ENCODE measurements around the gene PRR3.
"Not testable (repeated sequence)": the region's sequence is repeated elsewhere in the genome, so short reads cannot be mapped to it uniquely, and the experiment has no call there.

The PRR3 gene

DNA sequence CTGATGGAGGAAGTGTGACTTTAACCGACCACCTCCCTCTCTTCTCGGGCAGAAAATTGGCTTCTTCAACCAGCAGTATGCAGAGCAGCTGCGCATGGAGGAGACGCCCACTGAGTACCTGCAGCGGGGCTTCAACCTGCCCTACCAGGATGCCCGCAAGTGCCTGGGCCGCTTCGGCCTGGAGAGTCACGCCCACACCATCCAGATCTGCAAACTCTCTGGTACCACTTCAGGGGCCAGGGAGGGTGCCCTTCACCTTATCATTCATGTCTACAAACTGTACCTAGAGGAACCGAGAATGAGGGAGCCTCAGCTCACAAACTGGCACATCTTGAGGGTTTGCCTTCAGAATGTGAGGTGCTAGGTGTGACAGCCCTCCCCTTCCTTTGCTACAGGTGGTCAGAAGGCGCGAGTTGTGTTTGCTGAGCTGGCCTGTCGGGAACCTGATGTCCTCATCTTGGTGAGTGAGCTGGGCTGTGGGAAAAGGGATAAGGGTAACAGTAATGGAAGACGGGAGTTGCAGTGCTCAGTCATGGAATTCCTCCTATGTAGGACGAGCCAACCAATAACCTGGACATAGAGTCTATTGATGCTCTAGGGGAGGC lies 32.8 kb downstream of the PRR3 start:
- H3K4me1 ChIP-seq (ENCODE audit: control insufficient read depth, insufficient read depth, low read length) = no peaks in the 10 kb centered on the region
- H3K4me3 ChIP-seq (ENCODE audit: low read depth, low read length) = no peak overlapping the region
- H3K27me3 ChIP-seq (ENCODE audit: control insufficient read depth, insufficient read depth, low read length) = no peaks in the 10 kb centered on the region
- H3K9ac ChIP-seq (ENCODE audit: low read depth, low read length) = no peak overlapping the region
- H3K9me3 ChIP-seq (ENCODE audit: control insufficient read depth, insufficient read depth, low read length) = no peaks in the 10 kb centered on the region
- H3K36me3 ChIP-seq (ENCODE audit: control insufficient read depth, insufficient read depth, low read length) = peaks cover 62% of the 10 kb centered on the region

DNA sequence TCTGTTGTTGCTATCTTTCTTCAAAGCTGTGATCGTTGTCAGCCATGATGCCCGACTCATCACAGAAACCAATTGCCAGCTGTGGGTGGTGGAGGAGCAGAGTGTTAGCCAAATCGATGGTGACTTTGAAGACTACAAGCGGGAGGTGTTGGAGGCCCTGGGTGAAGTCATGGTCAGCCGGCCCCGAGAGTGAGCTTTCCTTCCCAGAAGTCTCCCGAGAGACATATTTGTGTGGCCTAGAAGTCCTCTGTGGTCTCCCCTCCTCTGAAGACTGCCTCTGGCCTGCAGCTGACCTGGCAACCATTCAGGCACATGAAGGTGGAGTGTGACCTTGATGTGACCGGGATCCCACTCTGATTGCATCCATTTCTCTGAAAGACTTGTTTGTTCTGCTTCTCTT lies 33.4 kb downstream of the PRR3 start:
- no peaks in the 10 kb centered on the region for H3K27me3 ChIP-seq (ENCODE audit: control insufficient read depth, insufficient read depth, low read length)
- H3K9ac ChIP-seq (ENCODE audit: low read depth, low read length) = no peak overlapping the region
- H3K4me1 ChIP-seq (ENCODE audit: control insufficient read depth, insufficient read depth, low read length) = no peaks in the 10 kb centered on the region
- no peaks in the 10 kb centered on the region for H3K9me3 ChIP-seq (ENCODE audit: control insufficient read depth, insufficient read depth, low read length)
- no peak overlapping the region for H3K4me3 ChIP-seq (ENCODE audit: low read depth, low read length)
- H3K36me3 ChIP-seq (ENCODE audit: control insufficient read depth, insufficient read depth, low read length) = peaks cover 56% of the 10 kb centered on the region

DNA sequence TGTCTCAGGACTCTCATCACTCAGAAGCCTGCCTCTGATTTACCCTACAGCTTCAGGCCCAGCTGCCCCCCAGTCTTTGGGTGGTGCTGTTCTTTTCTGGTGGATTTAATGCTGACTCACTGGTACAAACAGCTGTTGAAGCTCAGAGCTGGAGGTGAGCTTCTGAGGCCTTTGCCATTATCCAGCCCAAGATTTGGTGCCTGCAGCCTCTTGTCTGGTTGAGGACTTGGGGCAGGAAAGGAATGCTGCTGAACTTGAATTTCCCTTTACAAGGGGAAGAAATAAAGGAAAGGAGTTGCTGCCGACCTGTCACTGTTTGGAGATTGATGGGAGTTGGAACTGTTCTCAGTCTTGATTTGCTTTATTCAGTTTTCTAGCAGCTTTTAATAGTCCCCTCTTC lies 33.9 kb downstream of the PRR3 start:
- Histone ChIP-seq H3K36me3 (ENCODE audit: control insufficient read depth, insufficient read depth, low read length) (peaks cover 51% of the 10 kb centered on the region), H3K9ac (ENCODE audit: low read depth, low read length) (no peak overlapping the region), H3K9me3 (ENCODE audit: control insufficient read depth, insufficient read depth, low read length) (no peaks in the 10 kb centered on the region), H3K4me1 (ENCODE audit: control insufficient read depth, insufficient read depth, low read length) (no peaks in the 10 kb centered on the region), H3K4me3 (ENCODE audit: low read depth, low read length) (no peak overlapping the region), H3K27me3 (ENCODE audit: control insufficient read depth, insufficient read depth, low read length) (no peaks in the 10 kb centered on the region)

DNA sequence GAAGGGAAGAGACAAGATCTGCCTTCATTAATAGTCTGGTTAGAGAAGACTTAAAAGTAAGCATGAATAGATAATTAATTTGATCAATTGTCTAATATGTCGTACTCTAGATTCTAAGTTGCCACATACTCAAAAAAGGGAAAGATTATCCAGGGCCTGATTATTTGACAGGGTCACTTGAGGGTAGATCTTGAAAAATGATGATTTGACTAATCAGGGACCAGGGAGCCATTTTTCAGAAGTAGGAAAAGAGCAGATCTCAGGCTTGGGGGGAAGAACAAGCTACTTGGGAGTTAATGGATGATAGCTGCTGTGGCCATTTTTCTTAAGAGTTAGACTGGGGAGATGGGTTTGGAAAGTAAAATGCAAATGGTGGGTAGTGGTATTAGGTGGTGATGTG lies 35.2 kb downstream of the PRR3 start:
- Histone ChIP-seq H3K4me1 (ENCODE audit: control insufficient read depth, insufficient read depth, low read length) (no peaks in the 10 kb centered on the region), H3K27me3 (ENCODE audit: control insufficient read depth, insufficient read depth, low read length) (no peaks in the 10 kb centered on the region), H3K36me3 (ENCODE audit: control insufficient read depth, insufficient read depth, low read length) (peaks cover 41% of the 10 kb centered on the region), H3K9ac (ENCODE audit: low read depth, low read length) (peak overlapping the region; percentile 32), H3K9me3 (ENCODE audit: control insufficient read depth, insufficient read depth, low read length) (no peaks in the 10 kb centered on the region), H3K4me3 (ENCODE audit: low read depth, low read length) (no peak overlapping the region)

DNA sequence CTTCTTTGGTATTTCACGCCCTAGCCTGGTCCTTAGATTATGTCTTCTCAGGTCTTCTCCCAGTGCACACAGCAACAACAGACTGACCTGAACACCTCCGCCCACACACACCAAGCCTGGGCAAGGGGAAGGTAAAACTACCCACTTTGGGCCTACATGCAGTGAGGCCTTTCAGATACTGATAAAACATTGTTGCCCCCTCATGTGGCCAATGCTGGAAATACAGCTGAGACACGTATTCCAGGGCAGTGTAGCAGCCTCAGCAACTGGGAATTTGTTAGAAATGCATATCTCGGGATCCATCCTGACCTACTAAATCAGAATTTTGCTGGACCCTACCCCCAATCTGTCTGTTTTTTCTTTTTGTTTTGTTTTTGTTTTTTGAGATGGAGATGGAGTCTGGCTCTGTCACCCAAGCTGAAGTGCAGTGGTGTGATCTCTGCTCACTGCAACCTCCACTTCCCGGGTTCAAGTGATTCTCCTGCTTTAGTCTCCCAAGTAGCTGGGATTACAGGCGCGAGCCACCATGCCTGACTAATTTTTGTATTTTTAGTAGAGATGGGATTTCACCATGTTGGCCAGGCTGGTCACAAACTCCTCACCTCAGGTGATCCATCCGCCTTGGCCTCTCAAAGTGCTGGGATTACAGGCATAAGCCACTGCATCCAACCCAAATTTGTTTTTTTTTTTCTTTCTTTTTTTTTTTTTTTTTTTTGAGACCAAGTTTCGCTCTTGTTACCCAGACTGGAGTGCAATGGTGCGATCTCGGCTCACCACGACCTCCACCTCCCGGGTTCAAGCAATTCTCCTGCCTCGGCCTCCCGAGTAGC lies 40.4 kb downstream of the PRR3 start:
- H3K9me3 ChIP-seq (ENCODE audit: control insufficient read depth, insufficient read depth, low read length); H3K9ac ChIP-seq (ENCODE audit: low read depth, low read length); H3K4me1 ChIP-seq (ENCODE audit: control insufficient read depth, insufficient read depth, low read length); H3K4me3 ChIP-seq (ENCODE audit: low read depth, low read length); H3K27me3 ChIP-seq (ENCODE audit: control insufficient read depth, insufficient read depth, low read length): not testable (repeated sequence)
- peaks cover 22% of the 10 kb centered on the region for H3K36me3 ChIP-seq (ENCODE audit: control insufficient read depth, insufficient read depth, low read length)

DNA sequence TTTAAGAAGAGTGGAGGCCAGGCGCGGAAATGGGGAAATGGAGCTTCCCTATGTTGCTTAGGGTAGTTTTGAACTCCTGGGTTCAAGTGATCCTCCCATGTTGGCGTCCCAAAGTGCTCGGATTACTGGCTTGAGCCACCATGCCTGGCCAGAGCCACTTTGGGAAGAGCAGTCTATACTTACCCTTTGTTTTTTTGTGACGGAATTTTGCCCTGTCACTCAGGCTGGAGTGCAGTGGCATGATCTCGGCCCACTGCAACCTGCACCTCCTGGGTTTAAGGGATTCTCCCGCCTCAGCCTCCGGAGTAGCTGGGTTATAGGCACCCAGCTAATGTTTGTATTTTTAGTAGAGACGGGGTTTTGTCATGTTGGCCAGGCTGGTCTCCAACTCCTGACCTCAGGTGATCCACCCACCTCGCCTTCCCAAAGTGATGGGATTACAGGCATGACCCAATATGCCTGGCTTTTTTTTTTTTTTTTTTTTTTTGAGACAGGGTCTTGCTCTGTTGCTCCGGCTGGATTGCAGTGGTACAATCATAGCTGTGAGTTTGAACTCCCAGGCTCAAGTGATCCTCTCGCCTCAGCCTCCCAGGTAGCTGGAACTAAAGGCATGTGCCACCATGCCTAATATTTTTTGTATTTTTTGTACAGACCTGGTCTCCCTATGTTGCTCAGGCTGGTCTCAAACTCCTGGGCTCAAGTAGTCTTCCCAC lies 42.0 kb downstream of the PRR3 start:
- no peaks in the 10 kb centered on the region for H3K4me1 ChIP-seq (ENCODE audit: control insufficient read depth, insufficient read depth, low read length)
- H3K4me3 ChIP-seq (ENCODE audit: low read depth, low read length) = no peak overlapping the region
- no peak overlapping the region for H3K9ac ChIP-seq (ENCODE audit: low read depth, low read length)
- peaks cover 35% of the 10 kb centered on the region for H3K36me3 ChIP-seq (ENCODE audit: control insufficient read depth, insufficient read depth, low read length)
- no peaks in the 10 kb centered on the region for H3K27me3 ChIP-seq (ENCODE audit: control insufficient read depth, insufficient read depth, low read length)
- H3K9me3 ChIP-seq (ENCODE audit: control insufficient read depth, insufficient read depth, low read length) = no peaks in the 10 kb centered on the region

DNA sequence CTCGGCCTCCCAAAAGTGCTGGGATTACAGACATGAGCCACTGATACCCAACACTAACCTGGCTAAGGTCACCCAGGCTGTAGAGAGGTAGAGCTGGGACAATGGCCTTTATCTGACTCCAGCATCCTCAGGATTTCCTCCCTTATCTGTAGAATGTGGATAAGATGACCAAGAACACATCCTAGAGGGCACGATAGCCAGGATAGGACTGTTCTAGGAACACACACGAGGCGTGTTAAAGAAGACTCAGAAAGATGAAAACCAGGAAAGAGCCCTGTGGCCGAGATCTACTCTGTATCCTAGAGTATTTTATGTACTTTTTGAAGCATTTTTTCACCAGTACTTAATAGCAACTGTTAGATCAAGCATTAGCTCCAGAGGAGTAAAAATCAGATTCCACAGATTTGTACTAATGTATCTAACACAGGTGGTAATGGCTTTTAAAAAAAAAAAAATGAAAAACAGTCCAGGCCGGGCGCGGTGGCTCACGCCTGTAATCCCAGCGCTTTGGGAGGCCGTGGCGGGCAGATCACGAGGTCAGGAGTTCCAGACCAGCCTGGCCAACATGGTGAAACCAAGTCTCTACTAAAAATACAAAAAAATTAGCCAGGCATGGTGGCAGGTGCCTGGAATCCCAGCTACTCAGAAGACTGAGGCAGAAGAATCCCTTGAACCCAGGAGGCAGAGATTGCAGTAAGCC lies 42.7 kb downstream of the PRR3 start:
- no peaks in the 10 kb centered on the region for H3K27me3 ChIP-seq (ENCODE audit: control insufficient read depth, insufficient read depth, low read length)
- H3K4me1 ChIP-seq (ENCODE audit: control insufficient read depth, insufficient read depth, low read length) = no peaks in the 10 kb centered on the region
- H3K9ac ChIP-seq (ENCODE audit: low read depth, low read length) = no peak overlapping the region
- H3K4me3 ChIP-seq (ENCODE audit: low read depth, low read length) = no peak overlapping the region
- H3K9me3 ChIP-seq (ENCODE audit: control insufficient read depth, insufficient read depth, low read length) = no peaks in the 10 kb centered on the region
- H3K36me3 ChIP-seq (ENCODE audit: control insufficient read depth, insufficient read depth, low read length) = peaks cover 42% of the 10 kb centered on the region

DNA sequence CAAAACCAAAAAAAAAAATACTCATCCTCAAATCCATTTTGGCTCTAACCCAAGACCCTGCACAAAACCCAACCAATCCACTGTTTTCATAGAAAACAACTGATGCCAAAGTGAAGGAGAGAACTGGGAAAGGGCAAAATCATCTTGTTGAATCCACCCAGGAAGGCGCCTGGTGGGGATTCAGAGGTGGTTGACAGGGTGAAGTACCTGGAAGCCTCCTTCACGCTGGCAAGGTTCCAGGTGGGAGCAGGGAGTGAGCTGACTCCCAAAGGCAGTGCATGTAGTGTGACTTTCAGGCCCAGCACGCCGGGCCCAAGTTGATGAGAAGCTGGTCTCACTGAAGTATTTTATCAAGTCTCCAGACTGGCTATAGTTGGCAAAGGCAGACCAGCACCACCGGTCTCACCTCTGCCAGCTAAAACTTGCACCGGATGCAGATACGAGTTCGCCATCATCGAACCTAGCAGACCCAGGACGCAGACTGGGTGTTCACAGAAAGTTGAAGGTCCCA lies 43.4 kb downstream of the PRR3 start:
- no peaks in the 10 kb centered on the region for H3K9me3 ChIP-seq (ENCODE audit: control insufficient read depth, insufficient read depth, low read length)
- H3K36me3 ChIP-seq (ENCODE audit: control insufficient read depth, insufficient read depth, low read length) = peaks cover 49% of the 10 kb centered on the region
- H3K4me1 ChIP-seq (ENCODE audit: control insufficient read depth, insufficient read depth, low read length) = no peaks in the 10 kb centered on the region
- no peaks in the 10 kb centered on the region for H3K27me3 ChIP-seq (ENCODE audit: control insufficient read depth, insufficient read depth, low read length)
- H3K4me3 ChIP-seq (ENCODE audit: low read depth, low read length) = no peak overlapping the region
- H3K9ac ChIP-seq (ENCODE audit: low read depth, low read length) = no peak overlapping the region

DNA sequence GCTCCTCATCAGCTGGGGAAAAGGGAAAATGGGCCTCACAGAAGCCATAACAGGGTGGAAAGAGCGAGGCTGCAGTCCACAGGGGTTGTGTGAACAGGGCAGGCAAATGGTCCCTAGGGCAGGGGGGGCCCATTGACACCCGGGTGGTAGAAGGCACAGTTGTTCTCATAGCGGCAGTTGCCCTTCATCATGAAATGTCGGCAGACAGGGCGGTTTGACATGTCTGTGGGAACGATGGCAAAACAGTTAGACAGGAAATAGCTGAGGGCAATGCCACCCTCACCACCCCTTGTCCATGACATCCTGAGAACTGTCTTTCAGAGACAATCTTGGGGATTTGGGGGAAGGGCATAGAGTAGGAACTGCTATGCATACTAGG lies 44.3 kb downstream of the PRR3 start:
- Histone ChIP-seq H3K4me1 (ENCODE audit: control insufficient read depth, insufficient read depth, low read length) (no peaks in the 10 kb centered on the region), H3K9ac (ENCODE audit: low read depth, low read length) (no peak overlapping the region), H3K27me3 (ENCODE audit: control insufficient read depth, insufficient read depth, low read length) (no peaks in the 10 kb centered on the region), H3K36me3 (ENCODE audit: control insufficient read depth, insufficient read depth, low read length) (peaks cover 57% of the 10 kb centered on the region), H3K4me3 (ENCODE audit: low read depth, low read length) (no peak overlapping the region), H3K9me3 (ENCODE audit: control insufficient read depth, insufficient read depth, low read length) (no peaks in the 10 kb centered on the region)

DNA sequence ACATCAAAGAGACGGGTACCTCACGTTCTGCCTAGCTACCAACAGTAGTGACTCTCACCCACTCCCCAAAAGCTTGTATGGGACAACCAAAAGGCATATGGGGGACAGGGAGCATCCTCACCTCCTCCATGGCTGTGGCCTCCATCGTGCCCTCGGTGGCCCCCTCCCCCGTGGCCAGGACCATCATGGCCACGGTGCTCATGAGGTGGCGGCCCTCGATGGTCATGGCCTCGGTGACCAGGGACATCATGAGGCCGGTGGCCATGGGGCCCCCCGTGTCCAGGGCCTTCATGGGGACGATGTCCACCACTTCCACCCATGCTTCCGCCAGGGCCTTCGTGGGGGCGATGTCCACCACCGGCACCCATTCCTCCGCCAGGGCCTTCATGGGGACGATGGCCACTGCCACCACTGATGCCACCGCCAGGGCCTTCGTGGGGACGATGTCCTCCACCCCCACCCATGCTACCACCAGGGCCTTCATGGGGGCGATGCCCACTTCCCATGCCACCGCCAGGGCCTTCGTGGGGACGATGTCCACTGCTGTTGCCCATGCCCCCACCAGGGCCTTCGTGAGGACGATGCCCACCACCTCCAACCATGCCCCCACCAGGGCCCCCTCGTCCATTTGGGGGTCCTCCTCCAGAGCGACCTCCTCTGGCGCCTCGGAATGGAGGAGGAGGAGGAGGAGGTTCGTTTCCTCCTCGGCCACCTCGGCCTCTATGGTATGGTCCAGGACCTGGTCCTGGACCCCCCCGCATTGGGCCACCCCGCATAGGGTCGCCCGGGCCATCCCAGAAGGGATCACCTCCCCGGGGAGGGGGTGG lies 44.9 kb downstream of the PRR3 start:
- no peak overlapping the region for H3K9ac ChIP-seq (ENCODE audit: low read depth, low read length)
- H3K9me3 ChIP-seq (ENCODE audit: control insufficient read depth, insufficient read depth, low read length) = no peaks in the 10 kb centered on the region
- no peaks in the 10 kb centered on the region for H3K27me3 ChIP-seq (ENCODE audit: control insufficient read depth, insufficient read depth, low read length)
- H3K4me3 ChIP-seq (ENCODE audit: low read depth, low read length) = no peak overlapping the region
- H3K4me1 ChIP-seq (ENCODE audit: control insufficient read depth, insufficient read depth, low read length) = no peaks in the 10 kb centered on the region
- peaks cover 63% of the 10 kb centered on the region for H3K36me3 ChIP-seq (ENCODE audit: control insufficient read depth, insufficient read depth, low read length)

DNA sequence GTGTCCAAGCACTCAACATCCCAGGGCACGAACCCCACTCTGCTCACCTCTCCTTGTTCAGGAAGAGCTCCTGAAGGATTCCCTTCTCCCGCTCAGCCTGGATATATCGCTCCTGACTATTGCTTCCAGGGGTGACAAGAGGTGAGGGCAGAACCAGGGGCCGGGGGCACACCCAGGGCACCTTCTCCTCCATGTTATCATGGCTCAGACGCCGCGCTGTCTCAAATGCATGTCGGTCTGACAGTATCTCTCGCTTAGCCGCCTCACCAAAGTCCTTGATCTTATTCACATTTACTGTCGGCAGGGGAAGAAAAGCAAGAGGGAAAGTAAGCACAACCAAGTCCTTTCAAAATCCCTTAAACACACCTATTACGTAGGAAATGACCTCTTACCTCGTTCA lies 46.9 kb downstream of the PRR3 start:
- Histone ChIP-seq H3K4me3 (ENCODE audit: low read depth, low read length) (no peak overlapping the region), H3K36me3 (ENCODE audit: control insufficient read depth, insufficient read depth, low read length) (peaks cover 67% of the 10 kb centered on the region)

More for the DNA sequence above, 46.9 kb downstream of the PRR3 start:
- no peak overlapping the region for H3K9ac ChIP-seq (ENCODE audit: low read depth, low read length)
- no peaks in the 10 kb centered on the region for H3K4me1 ChIP-seq (ENCODE audit: control insufficient read depth, insufficient read depth, low read length)
- H3K9me3 ChIP-seq (ENCODE audit: control insufficient read depth, insufficient read depth, low read length) = no peaks in the 10 kb centered on the region
- no peaks in the 10 kb centered on the region for H3K27me3 ChIP-seq (ENCODE audit: control insufficient read depth, insufficient read depth, low read length)
